ENCODE data around the gene UBE2G1. TPM values are rescaled to one million over a fixed set of nuclear protein-coding genes. Genes with fewer than 3 reads are reported as not detected.
A peak's percentile ranks its signal among the peaks of the same experiment; 100 is the strongest.

Gene UBE2G1
- total and polyA plus RNA-seq, 2 of the 13 experiments (the other 11 are each of a cell fraction or from before 2014, with no cell fraction given): 27.9 to 42.6 TPM

GRCh38 chr17:4358154-4358553 is 8.3 kb downstream of the UBE2G1 start:
- Histone ChIP-seq H3K27ac (ENCODE audit: extremely low read length, insufficient read depth, low read length) (no peak overlapping the region), H4K20me1 (ENCODE audit: insufficient read depth, low read length) (peaks cover 27% of the 10 kb centered on the region), H3K79me2 (ENCODE audit: insufficient read depth, low read length) (peaks cover 92% of the 10 kb centered on the region), H3K36me3 (replicated peaks in 1 of 2; ENCODE audit: control insufficient read depth in 1 of 2, insufficient read depth in 2 of 2, low read length in 2 of 2) (peaks cover 1 to 5% of the 10 kb centered on the region in 2 experiments; a peak in 3 of 5 replicates), H2AFZ (ENCODE audit: low read length) (no peak overlapping the region), H3K9ac (ENCODE audit: insufficient read depth, low read depth, low read length) (no peak overlapping the region), H3K4me1 (ENCODE audit: insufficient read depth, low read length) (peaks cover 17% of the 10 kb centered on the region), H3K27me3 (ENCODE audit: control insufficient read depth in 1 of 2, insufficient read depth in 2 of 2, low read length in 2 of 2) (no peaks in the 10 kb centered on the region), H3K9me3 (ENCODE audit: low read length) (no peaks in the 10 kb centered on the region), H3K4me3 (replicated peaks in 1 of 3; ENCODE audit: insufficient read depth in 1 of 3, low read depth in 2 of 3, low read length in 3 of 3) (no peak overlapping the region), H3K4me2 (ENCODE audit: low read depth, low read length) (no peak overlapping the region)
- DNase-seq (ENCODE audit: low spot score) (no peak), FAIRE-seq (no peak), ATAC-seq (no peak)
- 98% methylated on average over 4 of the region's 4 CpGs for WGBS (ENCODE audit: low lambda C conversion rate)
- POLR2A ChIA-PET: no interaction called here
- in situ Hi-C loops (cut with HindIII; ENCODE audit: extremely low pct_ligation_motif_present, low pct_unique_long_range_greater_than_20kb) (no loop called here), intact Hi-C loops (cut with micrococcal nuclease; ENCODE audit: unreplicated experiment) (no loop called here)
- CTCF ChIA-PET (ENCODE audit: low intra/inter-chr PET ratio, low total read pairs): no interaction called here
- BruUV-seq (replicated peaks): TSS peak; percentile 13
- no peak for TF ChIP-seq ZNF75D (CRISPR knock-in tag; IDR thresholded peaks at IDR 0.05; ENCODE audit: borderline replicate concordance)
- no peak for TF ChIP-seq CERS6 (CRISPR knock-in tag; IDR thresholded peaks at IDR 0.05)
- TF ChIP-seq TCF12 (IDR thresholded peaks at IDR 0.05): no peak
- TF ChIP-seq TCF12 (CRISPR knock-in tag; IDR thresholded peaks at IDR 0.05): no peak
- TF ChIP-seq ZNF746 (CRISPR knock-in tag; IDR thresholded peaks at IDR 0.05): no peak
- no peak for TF ChIP-seq MYNN (CRISPR knock-in tag; IDR thresholded peaks at IDR 0.05; ENCODE audit: low read depth)
- no peak for TF ChIP-seq FOXK1 (CRISPR knock-in tag; IDR thresholded peaks at IDR 0.05; ENCODE audit: borderline replicate concordance, low read depth)
- TF ChIP-seq ZNF543 (CRISPR knock-in tag; IDR thresholded peaks at IDR 0.05): no peak
- TF ChIP-seq ZSCAN22 (CRISPR knock-in tag; IDR thresholded peaks at IDR 0.05): no peak
- no peak for TF ChIP-seq ZNF280B (CRISPR knock-in tag; IDR thresholded peaks at IDR 0.05; ENCODE audit: borderline replicate concordance)

All from HepG2 (cell line).